Cerebellar nuclear complex (tissue), 1 donor: ENCODE data around the gene SLC38A5.
"Not testable (repeated sequence)": the region's sequence is repeated elsewhere in the genome, so short reads cannot be mapped to it uniquely, and the experiment has no call there.

ENCODE experiments used
- DNase-seq, 2 experiments: peaks; one replicate each; lab custom pipeline; 2025; lab: John Stamatoyannopoulos, UW

The SLC38A5 gene

DNA sequence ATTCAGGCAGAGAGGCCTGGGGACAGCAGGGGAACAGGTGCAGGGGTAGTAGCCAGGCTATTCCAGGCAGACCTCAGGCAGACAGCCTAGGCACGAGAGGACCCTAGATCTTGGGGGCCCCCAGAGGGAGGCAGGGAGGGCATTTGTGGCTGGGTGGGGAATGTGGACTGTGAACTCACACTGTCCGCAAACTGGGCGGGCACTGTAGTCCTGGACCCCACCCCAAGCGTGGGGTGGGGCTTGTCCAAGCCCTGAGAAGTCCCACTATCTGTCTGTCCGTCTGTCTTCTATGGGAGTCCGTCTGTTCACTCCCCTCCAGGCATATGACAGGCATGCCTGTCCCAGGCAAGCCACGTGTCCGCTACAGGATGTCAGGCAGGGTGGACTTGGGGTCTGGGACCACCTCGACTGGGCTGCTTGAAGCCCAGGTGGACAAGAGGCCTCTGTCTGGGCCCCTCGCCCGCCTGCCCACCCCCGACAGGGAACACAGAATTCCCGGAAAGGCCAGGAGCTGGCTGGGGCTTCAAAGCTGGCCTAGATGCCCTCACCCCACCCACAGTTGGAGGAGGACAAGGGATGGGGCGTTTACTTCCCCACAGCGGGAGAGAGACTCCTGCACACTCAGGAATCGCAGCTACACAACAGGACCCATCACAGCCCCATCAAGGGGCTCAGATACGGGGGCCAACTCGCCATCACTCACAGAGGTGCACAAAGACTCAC lies at the start of gene SLC38A5:
TSS of gene SLC38A5 (minus strand) at position 151 of the 723 bp plus-strand sequence. CDS start 2,336 bp downstream, outside the sequence.
- DNase-seq = no peak

DNA sequence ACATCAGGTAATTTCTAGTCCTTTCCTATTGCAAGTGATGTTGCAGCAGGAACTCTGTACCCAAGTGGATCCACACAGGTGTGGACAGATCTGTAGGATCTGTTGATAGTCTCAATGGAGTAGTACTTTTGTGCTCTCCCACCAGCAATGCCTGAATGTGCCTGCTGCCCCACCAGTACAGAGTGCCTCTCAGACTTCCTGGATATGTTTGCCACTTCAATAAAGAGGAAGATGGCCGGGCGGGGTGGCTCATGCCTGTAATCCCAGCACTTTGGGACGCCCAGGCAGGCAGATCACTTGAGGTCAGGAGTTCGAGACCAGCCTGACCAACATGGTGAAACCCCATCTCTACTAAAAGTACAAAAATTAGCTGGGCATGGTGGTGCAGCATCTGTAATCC lies 49.4 kb upstream of the SLC38A5 start:
- DNase-seq = not testable (repeated sequence)

DNA sequence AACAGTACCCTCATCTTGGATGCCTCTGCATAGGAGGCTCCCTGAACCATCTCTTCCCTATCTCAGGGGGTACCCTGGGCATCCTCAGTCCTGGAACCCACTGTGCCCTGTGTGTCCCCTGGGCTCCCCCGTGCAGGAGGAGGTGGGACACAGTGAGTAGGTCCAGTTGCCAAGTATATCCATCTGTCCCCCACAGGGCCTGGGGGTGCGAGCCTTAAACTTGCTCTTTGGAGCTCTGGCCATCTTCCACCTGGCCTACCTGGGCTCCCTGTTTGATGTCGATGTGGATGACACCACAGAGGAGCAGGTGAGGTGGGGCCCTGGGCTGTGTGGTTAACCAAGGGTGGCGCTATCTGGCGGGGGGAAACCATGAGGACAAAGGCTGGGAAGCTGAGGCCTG lies 46.9 kb upstream of the SLC38A5 start:
- no peak for DNase-seq

DNA sequence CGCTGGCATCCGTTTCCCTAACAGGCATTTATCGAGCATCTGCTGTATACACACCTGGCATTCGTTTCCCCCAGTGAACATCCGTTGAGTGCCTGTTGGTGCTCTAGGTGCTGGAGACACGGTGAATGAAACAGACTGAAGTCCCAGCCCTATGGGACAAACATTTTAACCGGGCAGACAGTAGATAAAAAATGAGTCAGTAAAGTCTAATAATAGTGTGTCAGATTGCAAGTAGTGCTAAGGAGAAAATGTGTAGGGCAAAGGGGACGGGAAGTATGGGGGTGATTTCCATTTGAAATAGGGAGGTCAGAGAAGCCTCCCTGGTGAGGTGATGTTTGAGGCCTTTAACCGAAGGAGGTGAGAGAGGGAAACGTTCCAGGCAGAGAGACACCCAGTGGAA lies 46.2 kb upstream of the SLC38A5 start:
- no peak for DNase-seq

DNA sequence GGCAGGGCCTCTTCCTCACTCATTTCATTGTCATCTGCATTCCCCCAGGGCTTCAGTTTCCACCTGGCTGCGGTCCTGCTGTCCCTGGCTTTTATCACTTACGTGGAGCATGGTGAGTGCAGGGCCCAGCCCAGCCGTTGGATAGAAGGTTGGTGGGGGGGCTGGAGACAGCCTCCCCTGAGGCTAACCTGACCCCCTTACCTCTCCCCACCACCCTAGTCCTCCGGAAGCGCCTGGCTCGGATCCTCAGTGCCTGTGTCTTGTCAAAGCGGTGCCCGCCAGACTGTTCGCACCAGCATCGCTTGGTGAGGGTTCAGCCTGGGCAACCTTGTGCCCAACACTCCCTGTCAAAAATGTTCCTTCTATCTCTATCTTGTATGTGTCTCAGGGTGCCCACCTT lies 45.8 kb upstream of the SLC38A5 start:
- no peak for DNase-seq

DNA sequence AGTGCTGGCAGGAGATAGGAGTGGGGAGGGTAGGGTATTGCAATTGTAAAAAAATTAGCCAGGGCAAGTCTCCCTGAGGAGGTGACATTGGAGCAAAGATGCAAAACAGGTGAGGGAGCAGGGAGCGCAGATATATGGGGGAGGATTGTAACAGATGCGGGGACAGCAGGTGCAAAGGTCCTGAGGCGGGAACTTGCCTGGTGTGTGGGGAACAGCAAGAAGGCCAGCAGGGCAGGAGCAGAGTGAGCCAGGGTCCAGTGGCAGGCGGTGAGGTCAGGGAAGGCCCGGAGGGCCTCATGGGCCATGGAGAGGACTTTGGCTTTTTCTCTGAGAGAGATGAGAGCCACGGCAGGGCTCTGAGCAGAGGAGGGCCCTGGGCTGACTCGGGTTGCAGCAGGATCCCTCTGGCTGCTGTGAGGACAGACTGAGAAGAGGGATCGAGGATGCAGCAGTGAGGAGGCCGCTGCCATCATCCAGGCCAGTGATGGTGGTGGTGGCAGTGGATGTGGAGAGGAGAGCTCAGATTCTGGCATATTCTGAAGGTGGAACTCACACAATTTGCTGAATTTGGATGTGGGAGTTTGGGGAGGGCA lies 44.9 kb upstream of the SLC38A5 start:
- DNase-seq = no peak

DNA sequence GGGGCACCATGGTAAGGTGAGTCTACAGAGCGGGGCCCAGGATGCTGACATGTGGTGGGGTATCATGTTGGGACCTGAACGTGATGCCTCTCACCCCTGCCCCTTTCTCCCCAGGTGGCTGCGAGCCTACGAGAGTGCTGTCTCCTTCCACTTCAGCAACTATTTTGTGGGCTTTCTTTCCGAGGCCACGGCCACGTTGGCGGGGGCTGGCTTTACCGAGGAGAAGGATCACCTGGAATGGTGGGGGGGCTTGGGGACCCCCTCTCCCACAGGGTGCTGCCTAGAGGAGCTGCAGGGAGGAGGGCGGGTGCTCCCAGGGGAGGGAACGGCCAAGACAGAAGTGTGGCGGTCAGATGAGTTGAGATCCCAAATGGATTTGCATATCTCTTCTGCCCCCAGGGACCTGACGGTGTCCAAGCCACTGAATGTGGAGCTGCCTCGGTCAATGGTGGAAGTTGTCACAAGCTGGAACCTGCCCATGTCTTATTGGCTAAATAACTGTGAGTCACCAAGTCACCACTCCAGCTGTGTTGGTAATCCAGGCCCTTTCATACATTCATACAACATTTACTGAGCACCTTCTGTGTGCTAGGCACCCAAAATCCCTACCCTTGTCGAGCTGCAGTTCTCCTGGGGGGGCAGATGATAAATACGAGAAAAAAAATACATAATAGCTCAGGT lies 44.2 kb upstream of the SLC38A5 start:
- no peak for DNase-seq

DNA sequence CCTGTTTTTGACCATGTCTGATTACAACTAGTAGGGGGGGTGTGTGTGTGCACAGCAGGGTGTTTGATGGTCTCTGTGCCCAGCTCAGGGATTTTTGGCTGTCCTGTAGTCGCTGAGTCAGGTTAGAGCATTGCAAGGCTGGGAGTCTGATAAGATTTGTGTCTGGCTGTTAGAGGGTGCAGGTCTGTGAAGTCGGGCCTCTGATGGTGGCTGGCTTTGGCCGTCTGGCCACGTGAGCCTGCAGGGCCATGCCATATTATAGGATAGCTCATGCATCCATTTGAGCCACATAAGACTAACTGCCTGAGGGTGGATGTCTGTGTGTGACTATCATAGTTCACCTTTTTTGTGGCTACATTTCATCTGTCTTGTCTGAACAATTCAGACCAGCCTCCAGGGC lies 43.6 kb upstream of the SLC38A5 start:
- DNase-seq = no peak

DNA sequence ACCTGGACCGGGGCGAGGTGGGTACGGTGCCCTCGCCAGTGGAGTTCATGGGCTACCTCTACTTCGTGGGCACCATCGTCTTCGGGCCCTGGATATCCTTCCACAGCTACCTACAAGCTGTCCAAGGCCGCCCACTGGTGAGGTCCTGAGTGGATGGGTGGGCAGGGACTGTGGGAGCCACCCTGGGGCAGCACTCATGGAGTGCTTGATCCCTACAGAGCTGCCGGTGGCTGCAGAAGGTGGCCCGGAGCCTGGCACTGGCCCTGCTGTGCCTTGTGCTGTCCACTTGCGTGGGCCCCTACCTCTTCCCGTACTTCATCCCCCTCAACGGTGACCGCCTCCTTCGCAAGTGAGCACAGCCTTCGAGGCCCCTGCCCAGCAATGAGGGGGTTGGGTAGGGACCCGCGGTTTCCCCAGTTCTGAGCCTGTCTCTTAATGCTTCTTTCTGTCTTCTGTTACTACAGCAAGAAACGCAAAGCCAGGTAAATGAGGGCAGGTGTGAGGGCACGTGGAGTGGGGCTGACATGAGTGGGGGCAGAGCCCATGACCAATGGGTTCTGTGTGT lies 42.4 kb upstream of the SLC38A5 start:
- DNase-seq = no peak

DNA sequence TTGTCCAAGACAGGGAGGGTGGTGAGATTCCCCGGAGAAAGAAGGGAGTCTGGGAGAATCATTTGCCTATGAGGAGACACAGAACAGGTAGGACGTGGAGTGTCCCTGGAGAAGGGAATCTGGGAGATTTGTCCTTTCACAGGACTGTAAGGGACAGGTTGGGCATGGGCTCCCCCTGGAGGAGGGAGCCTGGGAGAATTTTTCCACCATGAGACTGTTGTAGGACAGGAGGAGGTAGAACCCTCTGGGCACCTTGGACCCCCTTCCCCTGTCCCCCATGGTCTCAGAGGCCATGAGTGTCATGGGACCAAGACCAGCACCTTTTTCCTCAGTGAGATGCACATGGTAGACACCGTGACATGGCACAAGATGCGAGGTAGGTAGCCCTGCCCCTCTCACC lies 41.5 kb upstream of the SLC38A5 start:
- DNase-seq = no peak

DNA sequence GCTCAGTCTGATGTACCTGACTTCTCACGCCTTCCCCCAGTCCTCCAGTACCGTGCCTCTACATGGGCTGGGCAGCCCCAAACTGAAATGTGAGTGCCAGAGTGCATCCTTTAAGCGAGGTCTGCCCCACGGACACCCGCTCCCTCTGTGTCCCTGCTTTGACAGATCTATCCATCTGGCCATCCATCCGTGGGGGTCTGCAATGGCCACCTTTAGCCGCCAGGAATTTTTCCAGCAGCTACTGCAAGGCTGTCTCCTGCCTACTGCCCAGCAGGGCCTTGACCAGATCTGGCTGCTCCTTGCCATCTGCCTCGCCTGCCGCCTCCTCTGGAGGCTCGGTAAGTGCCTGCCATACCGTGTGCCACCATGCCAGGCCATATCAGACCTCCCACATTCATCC lies 39.6 kb upstream of the SLC38A5 start:
- DNase-seq = no peak

DNA sequence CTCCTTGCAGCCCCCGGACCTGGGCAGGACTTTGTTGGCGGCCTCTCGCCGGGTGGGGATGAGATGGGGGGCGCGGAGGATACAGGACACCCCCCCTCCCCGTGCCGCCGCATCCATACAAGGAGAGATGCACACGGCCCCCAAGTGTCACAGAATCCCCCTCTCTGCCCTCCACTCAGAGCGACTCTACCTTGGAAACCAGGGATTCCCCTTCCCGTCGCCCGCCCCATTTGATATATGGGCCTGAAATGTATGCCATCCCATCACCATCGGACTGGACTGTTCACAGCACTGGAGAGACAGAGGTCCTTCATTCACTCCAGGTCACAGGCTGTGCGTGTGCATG lies 39.2 kb upstream of the SLC38A5 start:
- no peak for DNase-seq

DNA sequence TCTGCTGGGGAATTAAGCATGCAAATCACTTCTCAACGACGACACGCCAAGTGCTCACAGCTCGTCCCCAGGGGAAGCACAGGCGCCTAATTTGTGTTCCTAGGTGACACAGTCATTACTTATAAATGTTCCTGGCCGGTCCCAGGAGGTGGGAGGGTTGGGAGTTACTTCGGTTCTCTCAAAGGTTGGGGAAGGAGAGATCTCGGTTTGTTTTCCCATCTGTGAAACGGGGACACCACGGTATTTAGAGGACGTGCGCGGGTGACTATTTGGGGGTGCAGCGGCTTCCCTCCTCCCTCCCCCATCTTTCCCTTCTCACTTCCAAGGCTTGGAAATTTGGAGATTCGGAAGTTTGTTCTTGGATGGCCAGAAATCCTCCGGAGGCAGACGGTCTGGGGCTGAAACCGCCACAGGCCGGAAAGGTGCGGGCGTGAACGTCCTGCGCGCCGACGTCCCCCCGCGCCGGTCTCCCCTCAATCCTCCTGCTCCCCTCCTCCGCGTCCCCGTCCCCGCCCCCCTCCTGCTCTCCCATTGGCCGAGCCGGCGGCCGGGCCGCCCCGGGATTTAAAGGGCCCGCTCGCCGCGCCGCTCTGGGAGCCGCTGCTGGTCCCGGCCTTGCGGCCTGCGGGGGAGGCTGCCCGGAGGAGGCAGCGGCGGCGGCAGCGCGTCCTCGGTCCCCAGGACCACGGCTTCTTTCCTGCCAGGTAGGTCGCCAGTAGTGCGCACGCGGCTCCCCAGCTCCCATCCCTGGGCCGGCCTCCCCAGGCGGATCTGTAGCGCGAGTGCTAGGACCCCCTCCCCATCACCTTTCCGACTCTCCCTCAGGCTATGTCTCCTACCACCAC lies 38.6 kb upstream of the SLC38A5 start, which contains the start of gene PORCN:
TSS of gene PORCN (plus strand) at position 593 of the 845 bp plus-strand sequence. CDS start 829 bp downstream, outside the sequence.
- DNase-seq = peak; percentile 12 to 43

DNA sequence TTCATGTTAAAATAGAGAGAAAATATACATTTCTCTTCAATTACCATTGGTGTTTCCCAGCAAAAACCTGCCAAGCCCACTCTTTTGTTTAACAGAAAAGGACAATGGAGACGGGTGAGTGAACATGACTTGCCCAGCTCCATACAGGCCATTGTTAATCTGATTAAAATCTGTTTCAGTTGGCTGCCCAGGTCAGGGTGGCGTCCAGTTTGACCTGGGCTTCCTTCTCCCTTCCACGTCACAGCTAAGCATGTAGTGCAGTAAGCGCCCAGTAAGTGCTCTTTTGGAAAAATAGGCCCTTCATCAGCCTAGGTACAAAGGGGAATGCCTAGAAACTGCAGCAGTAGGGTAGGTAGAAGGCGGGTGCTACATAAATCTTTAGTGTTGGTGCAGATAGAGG lies 37.2 kb upstream of the SLC38A5 start:
- no peak for DNase-seq

DNA sequence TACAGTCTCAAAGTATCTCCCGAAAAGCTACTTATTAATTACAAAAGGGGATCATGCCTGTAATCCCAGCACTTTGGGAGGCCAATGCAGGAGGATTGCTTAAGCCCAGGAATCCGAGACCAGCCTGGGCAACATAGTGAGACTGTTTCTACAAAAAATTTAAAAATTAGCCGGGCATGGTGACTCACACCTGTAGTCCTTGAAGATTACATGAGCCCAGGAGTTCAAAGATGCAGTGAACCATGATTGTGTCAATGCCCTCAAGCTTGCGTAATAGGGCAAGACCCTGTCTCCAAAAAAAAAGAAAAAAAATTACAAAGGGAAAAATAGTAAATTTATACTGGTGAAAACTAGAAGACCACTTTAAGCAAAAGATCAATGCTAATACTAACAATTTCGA lies 35.4 kb upstream of the SLC38A5 start:
- no peak for DNase-seq

DNA sequence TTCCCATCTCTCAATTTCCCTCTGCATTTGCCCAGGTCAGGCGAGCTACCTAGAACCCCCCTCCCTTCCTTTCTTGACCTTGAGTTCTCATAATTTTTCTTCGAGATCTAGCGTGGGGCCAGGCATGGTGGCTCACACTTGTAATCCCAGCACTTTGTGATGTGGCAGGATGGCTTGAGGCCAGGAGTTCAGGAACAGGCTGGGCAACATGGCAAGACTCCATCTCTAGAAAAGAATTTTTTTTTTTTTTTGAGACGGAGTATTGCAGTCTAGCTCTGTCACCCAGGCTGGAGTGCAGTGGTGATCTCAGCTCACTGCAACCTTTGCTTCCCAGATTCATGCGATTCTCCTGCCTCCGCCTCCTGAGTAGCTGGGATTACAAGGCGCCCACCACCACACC lies 34.2 kb upstream of the SLC38A5 start:
- DNase-seq = no peak

DNA sequence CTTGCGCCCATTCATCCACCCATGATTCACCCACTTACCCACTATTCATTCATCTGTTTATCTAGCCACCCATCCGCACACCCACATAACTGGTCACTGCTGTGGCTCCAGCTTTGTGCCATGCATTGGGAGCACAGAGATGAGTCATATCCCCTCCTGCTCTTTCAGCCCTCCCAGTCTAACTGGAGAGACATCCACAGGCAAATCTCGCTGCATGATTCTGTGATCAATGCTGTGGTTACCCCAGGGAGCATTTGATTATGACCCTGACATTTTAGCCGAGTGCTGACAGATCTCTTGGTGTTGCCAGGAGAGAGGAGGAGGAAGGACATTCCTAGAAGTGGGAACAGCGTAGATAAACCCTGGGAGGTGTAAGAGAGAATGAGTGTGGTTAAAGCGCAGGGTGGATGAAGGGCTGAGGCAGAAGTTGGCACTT lies 28.3 kb upstream of the SLC38A5 start:
- no peak for DNase-seq

DNA sequence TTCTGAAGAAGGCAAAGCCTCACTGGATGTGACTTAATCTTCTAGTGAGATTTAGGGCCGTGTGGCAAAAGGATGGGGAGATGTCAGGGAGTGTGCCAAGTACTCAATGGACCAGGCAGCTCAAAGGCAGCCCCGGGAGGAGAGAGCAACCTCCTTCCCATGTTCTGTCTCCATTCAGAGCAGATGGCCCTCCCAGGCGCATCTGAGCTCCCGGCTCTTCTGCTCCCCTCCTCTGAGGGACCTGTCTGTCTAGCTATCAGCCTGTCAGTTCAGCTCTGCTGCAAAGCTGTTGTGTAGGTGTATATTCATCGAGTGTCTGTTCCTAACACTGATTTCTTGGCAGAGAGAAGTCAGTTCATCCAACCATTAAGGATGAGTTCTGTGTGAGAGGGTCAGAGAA lies 27.8 kb upstream of the SLC38A5 start:
- DNase-seq = no peak

DNA sequence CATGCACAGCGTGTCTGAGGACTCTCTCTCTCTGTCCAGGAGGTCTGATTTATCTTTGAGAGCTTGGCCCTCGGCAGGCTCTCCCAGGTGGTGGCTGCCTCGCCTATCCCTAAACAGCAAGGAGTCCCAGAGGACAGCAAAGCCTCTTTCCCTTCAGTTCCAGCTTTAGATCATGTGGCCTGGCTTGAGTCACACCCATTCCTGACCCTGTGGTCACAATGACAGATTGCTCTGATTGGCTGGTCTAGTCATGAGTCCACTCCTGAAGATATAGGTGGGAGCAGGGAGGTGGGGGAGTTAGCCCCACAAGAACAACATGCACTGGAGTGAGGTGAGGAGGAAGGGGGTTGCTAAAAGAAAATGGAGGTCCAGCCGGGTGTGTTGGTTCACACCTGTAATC lies 26.6 kb upstream of the SLC38A5 start:
- no peak for DNase-seq

DNA sequence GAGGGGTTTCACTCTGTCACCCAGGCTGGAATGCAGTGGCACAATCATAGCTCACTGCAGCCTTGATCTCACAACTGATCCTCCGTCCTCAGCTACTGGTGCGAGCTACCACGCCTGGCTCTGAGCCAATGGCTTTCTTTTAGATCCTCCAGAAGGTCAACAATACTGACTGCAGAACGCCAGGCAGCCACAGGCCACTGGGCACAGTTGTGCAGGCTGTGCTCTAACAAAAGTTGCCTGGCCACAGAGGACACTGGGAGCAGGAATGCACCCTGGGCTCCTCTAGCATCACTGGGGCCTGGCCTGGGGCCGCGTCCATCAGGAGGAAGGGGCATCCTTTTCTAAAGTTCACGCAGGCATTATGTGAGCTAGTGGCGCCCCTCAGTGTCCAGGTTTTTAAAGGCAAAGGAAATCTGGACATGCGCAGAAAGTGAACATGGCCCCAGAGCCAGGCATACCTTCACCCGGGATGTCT lies 23.9 kb upstream of the SLC38A5 start:
- no peak for DNase-seq

DNA sequence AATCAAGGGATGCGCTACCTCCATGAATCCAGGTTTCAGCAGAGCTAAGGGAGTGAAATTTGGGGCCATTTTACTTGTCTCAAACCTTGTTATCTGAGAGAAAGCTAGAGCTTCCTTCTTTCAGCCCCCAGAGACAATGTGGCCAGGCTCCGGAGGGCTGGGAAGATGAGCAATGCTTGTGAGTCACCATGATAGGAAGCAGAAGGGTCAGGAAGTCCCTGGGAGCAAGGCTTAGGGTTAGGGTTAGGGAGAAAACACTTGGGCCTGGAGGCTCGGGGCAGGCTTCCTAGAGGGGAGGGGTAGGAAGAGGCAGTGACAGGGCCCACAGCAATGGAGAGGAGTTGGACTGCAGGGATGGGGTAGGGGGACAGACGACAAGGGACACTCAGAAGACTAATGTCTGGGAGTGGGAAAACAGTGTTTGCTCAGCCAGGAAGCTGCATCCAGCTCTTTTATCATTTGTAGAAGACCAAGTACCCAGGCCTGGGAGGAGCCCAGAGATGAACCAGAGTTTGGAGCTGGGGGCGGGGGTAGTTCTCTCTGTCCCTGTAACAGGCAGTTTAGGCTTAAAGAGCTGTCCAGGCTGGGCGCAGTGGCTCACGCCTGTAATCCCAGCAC lies 22.3 kb upstream of the SLC38A5 start:
- no peak for DNase-seq
